ENCODE data around the gene NEO1.

Gene NEO1, protein sequence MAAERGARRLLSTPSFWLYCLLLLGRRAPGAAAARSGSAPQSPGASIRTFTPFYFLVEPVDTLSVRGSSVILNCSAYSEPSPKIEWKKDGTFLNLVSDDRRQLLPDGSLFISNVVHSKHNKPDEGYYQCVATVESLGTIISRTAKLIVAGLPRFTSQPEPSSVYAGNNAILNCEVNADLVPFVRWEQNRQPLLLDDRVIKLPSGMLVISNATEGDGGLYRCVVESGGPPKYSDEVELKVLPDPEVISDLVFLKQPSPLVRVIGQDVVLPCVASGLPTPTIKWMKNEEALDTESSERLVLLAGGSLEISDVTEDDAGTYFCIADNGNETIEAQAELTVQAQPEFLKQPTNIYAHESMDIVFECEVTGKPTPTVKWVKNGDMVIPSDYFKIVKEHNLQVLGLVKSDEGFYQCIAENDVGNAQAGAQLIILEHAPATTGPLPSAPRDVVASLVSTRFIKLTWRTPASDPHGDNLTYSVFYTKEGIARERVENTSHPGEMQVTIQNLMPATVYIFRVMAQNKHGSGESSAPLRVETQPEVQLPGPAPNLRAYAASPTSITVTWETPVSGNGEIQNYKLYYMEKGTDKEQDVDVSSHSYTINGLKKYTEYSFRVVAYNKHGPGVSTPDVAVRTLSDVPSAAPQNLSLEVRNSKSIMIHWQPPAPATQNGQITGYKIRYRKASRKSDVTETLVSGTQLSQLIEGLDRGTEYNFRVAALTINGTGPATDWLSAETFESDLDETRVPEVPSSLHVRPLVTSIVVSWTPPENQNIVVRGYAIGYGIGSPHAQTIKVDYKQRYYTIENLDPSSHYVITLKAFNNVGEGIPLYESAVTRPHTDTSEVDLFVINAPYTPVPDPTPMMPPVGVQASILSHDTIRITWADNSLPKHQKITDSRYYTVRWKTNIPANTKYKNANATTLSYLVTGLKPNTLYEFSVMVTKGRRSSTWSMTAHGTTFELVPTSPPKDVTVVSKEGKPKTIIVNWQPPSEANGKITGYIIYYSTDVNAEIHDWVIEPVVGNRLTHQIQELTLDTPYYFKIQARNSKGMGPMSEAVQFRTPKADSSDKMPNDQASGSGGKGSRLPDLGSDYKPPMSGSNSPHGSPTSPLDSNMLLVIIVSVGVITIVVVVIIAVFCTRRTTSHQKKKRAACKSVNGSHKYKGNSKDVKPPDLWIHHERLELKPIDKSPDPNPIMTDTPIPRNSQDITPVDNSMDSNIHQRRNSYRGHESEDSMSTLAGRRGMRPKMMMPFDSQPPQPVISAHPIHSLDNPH (N-terminal part only)

DNA sequence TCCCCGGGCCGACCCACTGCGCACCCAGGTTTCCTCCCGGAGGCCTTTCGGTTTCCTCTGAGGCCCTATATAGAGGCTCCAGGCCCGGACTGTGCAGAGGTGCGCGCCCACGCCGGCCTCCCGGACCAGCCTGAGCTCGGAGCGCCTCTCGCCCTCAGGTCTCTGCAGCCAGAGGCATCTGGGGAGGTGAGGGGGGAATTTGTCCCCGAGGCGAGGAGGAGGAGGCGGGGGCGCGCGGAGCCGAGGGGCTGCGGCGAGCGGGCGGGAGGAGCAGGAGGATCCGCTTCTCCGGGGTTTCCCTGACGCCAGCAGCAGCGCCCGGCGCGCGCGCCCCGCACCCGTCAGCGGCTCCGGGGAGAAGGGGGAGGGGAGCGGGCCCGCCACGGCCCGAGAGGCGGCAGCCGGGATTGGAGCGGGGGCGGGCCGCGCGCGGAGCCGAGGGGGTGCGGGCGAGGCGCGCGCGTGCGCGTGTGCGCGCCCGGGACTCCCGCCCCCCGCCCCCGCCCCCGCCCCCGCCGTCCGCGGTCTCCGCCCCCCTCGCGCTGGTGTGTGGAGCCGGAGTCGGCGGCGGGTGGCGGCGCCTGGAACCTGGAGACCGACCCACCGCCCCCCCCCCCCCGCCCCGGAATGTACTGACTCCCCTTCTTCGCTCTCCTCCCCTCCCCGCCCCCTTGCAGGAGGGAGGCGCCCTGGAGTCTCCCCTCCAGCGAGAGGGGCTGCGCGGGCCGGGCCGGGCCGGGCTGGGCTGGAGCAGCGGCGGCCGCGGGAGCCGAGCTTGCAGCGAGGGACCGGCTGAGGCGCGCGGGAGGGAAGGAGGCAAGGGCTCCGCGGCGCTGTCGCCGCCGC, at the start of gene NEO1:
Gene NEO1, plus strand, starts transcription at position 657 of the 846 bp plus-strand sequence. CDS start 213 bp downstream, outside the sequence.
- DNase-seq (ENCODE audit: insufficient read length, low spot score) (peak; percentile 41), FAIRE-seq (no peak)
- peak; percentile 32; the same call in 1 of the 2 replicates for TF ChIP-seq POLR2A (IDR thresholded peaks at IDR 0.05; ENCODE audit: low read depth, low read length)

DNA sequence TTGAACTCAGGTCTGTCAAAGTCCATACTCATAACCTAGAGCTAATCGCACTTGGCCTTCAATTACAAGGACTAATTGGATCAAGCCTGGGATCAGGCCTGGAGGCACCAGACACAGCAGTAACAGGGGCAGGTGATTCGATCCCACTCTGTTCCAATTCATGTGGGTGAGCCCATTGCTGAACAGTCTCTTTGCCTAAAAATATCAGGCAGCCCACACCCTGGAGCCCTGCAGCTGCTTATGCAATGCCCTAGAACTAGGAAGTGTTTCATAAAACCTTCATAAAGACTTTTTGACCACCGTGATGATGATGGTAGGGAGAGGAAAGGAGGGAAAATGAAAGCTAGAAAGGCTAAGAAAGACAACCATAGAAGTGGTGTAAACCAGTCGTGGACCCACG, 47.8 kb upstream of the NEO1 start:
- DNase-seq (ENCODE audit: insufficient read length, low spot score), result no peak
- no peak for FAIRE-seq
- no peak for TF ChIP-seq POLR2A (IDR thresholded peaks at IDR 0.05; ENCODE audit: low read depth, low read length)

DNA sequence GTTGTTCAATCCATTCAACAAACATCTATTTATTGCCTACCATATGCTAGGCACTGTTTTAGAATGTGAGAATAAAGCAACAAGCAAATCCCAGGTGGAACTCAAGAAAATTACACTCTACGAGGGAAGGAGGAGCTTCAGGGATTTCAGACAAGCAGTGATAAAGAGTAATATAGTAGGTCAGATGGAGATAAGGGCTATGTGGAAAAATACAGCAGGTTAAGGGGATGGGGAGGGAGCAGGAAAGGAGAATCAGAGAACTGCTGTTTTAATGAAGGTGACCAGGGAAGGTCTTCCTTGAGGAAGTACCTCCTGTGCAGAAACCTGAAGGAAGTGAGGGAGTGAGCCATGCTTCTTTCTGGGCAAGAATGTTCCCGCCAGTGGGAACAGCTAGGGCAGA, 47.2 kb upstream of the NEO1 start:
- no peak for DNase-seq (ENCODE audit: insufficient read length, low spot score)
- FAIRE-seq, result no peak
- no peak for TF ChIP-seq POLR2A (IDR thresholded peaks at IDR 0.05; ENCODE audit: low read depth, low read length)

- no peak for TF ChIP-seq POLR2A (IDR thresholded peaks at IDR 0.05; ENCODE audit: low read depth, low read length)
- no peak for DNase-seq (ENCODE audit: insufficient read length, low spot score)
- FAIRE-seq, result no peak
Observed at GRCh38 chr15:73005446-73005845, 46.8 kb upstream of the NEO1 start.

DNA sequence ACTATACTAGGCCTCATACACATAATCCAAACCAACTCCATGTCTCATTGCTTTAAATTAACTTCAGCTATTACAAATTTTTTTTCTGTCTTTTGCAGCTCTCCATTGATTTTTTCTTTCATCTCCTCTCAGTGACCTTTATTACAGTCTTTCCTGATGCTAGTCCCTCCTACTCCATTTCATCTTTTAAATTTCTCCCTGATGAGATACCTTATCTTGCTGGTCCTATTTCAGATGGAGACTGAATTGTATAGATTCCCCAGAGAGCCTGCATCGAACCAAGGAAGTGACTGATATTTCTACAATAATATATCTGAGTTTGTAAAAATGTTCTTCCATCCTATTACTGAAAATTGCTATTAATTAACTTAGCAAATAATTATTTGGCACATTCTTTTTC, 45.7 kb upstream of the NEO1 start:
- no peak for FAIRE-seq
- no peak for TF ChIP-seq POLR2A (IDR thresholded peaks at IDR 0.05; ENCODE audit: low read depth, low read length)

DNA sequence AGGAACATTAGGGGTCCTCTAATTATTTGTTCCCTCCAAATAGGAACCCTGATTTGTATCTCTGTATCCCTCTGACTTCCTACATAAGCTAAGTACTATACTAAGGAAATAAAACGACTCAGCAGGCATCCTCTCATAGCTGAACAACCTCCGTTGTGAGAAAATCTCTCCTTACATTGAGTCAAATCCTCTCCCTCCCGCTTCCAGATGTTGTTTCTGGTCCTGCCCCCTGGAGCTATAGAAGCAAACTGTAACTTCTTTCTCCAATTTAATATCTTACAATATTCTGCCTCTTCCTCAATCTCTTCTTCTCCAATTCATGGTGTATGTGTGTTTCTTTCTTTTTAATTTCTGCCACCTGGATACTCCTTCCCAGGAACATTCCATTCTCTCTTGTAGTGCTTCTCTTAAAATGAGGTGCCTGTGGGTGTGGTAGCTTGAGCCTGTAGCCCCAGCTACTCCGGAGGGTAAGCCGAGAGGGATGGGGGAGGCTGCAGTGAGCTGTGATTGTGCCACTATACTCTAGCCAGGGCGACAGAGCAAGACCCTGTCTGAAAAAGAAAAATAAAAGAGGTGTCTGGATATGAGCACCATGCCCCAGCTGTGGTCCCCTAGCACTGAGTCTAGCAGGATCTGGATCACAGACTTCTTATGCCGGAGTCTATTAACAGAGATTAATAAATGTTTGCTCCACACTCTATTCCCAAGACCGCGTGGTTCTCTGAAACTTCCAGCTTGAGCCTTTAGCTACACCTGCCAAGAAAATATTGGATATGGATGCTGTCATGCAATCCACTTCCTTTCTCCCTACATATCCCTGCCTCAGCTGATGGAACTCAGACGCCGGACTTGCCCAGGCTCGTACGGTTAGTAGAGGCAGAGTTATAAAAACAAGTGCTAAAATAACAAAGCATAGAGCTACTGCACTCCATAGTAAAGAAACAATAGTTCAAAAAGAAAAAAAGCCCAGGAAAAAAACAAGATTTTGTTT, 42.9 kb upstream of the NEO1 start:
- no peak for TF ChIP-seq POLR2A (IDR thresholded peaks at IDR 0.05; ENCODE audit: low read depth, low read length)
- no peak for FAIRE-seq
- DNase-seq (ENCODE audit: insufficient read length, low spot score), result no peak

More for the DNA sequence above, 45.7 kb upstream of the NEO1 start:
- DNase-seq (ENCODE audit: insufficient read length, low spot score), result no peak

DNA sequence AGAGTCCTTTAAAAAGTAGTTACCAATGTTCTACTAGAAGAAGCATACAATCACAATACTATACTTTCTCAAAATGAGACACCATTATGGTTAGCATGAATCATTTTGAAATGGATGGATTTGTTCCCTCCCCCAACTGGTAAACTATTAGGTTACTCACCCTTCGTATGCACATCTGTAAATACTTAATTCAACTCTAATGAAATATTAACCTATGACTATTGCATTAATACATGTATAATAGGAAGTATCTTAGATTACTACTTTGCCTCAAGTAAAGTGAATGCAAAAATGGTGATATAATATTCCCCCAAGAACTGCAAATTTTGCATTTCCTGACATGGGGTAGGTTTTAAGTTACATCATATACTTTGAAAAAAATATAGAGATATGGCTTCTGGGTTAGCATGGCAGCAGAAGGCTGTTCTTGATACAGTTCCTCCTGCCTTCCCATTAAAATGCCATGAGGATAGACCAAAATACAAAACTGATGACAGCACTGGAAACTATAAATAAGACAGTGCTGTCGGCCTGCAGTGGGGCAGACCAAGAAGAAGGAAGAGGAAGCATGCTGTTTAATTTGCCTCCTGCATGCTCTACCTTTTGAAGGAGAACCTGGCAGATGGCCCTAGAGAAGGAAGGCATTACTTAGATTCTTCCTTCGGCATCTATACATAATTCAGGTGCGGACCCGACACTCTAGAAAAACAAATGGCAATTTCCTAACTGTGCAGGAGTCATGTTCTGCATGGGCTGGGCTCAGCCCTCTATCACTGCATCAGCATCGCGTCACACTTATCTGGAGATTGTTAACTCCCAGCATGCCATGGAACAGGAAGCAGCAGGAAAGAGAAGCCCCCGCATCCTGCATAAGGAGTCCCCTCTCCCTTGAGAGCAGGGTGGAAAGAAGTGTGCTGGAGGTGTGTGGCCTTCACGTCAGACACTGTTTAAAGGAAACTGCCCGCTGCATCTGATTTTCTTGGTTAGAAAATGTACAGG, 41.8 kb upstream of the NEO1 start:
- FAIRE-seq, result no peak
- TF ChIP-seq POLR2A (IDR thresholded peaks at IDR 0.05; ENCODE audit: low read depth, low read length), result no peak

DNA sequence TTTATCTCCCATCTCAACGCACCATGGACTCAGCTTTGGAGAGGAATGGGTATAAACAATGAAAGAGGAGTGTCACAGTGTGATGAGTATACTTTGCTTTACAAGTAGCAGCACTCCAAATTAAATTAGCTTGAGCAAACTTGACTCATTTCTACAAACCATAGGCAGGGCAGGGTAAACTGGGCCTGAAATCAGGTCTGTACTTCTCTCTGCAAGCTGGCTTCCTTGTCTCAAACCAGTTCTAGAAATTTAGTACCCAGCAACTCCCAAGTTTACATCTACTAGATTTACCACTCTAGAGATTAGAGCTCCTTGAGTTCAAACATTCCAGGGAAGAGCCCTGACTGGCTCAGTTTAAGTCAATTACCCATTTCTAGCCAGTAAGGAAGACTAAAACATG, 37.4 kb upstream of the NEO1 start:
- no peak for FAIRE-seq
- no peak for TF ChIP-seq POLR2A (IDR thresholded peaks at IDR 0.05; ENCODE audit: low read depth, low read length)
- DNase-seq (ENCODE audit: insufficient read length, low spot score), result no peak

More for the DNA sequence above, 41.8 kb upstream of the NEO1 start:
- DNase-seq (ENCODE audit: insufficient read length, low spot score), result no peak

DNA sequence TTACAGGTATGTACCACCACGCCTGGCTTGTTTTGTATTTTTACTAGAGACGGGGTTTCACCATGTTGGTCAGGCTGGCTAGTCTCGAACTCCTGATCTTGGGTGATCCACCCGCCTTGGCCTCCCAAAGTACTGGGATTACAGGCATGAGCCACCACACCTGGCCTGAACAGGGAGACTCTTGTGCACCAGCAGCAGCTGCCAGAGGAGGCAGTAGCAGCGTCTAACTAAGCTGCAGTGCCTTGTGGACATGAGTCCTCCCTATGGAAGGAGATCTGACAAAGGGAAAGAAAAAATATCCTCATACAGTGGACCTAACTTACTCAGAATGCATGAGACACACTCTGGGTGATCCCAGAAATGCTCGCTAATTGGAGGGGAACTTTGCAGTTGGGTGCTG, 36.8 kb upstream of the NEO1 start:
- TF ChIP-seq POLR2A (IDR thresholded peaks at IDR 0.05; ENCODE audit: low read depth, low read length), result no peak
- DNase-seq (ENCODE audit: insufficient read length, low spot score), result no peak
- no peak for FAIRE-seq

GRCh38 chr15:73017987-73018386, 34.3 kb upstream of the NEO1 start:
- no peak for FAIRE-seq

GRCh38 chr15:73019154-73019553, 33.1 kb upstream of the NEO1 start:
- FAIRE-seq (no peak), DNase-seq (ENCODE audit: insufficient read length, low spot score) (no peak)
- no peak for TF ChIP-seq POLR2A (IDR thresholded peaks at IDR 0.05; ENCODE audit: low read depth, low read length)

More at GRCh38 chr15:73017987-73018386, 34.3 kb upstream of the NEO1 start:
- TF ChIP-seq POLR2A (IDR thresholded peaks at IDR 0.05; ENCODE audit: low read depth, low read length), result no peak
- no peak for DNase-seq (ENCODE audit: insufficient read length, low spot score)

Data from H54 (cell line).